Measurements from ENCODE around the gene CDK9.

DNA sequence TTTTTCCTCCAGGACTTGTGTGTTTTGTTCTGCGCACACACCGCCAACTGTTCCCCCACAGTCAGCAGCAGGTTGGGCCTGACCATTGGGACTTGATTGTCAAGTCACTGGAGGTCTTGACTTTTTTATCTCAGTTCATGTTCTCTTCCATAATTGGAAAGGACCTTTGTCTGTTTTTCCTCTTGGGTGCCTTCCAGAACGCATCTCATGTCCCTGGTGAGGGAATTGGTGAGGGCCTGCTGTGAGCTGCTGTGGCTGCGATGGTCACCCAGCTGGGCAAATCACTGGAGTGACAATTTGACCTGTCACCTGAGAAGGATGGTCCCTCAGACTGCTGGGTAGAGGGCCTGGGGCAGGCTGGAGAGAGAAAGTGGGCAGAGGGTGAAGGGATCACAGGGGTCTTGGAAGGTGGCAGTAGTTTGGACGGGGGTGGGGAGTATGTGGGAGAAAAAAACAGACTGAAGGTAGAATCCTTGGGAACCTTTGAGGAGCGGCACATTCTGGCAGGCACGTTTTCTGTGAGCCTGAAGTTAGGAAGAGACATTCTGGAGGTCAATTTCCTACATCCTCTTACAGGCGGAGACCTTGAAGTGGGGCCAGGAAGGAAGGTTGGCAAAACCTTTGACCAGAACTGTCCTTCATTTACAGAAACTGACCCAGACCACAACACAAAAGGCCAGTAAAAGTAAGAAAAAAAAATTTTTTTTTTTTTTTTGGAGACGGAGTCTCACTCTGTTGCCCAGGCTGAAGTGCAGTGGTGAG is 4.4 kb downstream of the CDK9 start:
- TF ChIP-seq CTCF (conservative IDR thresholded peaks at IDR 0.05; ENCODE audit: low read depth, low read length) (no peak), EZH2 (IDR thresholded peaks at IDR 0.05; ENCODE audit: borderline replicate concordance, low read depth, low read length, poor library complexity, severe bottlenecking) (no peak)
